CD4-positive, alpha-beta T cell treated with Interleukin-2 at 100 ng/mL for 4 hours (primary cell): ENCODE results near the gene NPM1.
"Not testable (repeated sequence)": the region's sequence is repeated elsewhere in the genome, so short reads cannot be mapped to it uniquely, and the experiment has no call there.

Source experiments
- DNase-seq: peaks from one replicate; pipeline ENCODE4 v3.0.0-alpha.2; 2020; ENCODE audit warnings: low spot score

The NPM1 gene, protein sequence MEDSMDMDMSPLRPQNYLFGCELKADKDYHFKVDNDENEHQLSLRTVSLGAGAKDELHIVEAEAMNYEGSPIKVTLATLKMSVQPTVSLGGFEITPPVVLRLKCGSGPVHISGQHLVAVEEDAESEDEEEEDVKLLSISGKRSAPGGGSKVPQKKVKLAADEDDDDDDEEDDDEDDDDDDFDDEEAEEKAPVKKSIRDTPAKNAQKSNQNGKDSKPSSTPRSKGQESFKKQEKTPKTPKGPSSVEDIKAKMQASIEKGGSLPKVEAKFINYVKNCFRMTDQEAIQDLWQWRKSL

DNA sequence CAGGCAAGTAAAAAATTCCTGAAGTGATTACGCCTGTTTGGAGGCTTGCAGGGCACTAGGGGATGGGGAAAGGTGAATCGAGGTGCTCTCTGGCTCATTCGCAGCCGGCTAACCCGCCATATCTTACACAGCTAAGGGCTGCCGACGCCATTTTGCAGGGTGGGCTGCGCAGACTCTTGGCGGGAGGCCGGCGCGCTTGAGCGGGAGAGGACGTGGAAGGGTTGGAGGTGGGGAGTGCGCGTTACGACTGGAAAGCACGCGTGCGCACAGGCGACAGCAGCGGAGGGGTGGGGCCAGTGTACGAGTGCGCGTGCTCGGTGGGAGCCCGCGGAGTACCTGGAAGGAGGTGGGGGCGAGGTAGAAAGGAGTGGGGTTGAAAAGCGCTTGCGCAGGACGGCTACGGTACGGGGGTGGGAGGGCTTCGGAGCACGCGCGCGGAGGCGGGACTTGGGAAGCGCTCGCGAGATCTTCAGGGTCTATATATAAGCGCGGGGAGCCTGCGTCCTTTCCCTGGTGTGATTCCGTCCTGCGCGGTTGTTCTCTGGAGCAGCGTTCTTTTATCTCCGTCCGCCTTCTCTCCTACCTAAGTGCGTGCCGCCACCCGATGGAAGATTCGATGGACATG, at the start of gene NPM1:
Gene NPM1, plus strand, starts transcription at position 505 of the 625 bp plus-strand sequence. Its CDS starts 100 bp downstream, at position 605.
- DNase-seq = peak; percentile 99

DNA sequence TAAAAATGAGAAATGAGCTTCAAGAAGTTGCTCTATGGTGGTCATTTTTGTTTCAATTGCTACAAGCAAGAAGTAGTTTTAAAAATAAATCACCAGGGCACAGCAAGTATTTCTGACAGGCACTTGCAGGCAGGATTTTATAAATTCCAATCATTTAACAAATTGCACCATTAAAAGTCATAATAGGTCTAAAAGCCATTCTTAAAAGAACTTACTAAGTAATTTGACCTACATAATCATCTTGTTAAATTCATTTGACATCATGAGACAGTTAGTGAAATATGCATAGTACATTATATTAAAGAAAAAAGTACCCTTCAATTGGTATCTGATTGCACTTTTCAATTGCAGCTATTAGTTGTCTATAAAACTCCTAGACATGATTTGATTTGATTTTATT, 47.6 kb upstream of the NPM1 start:
- DNase-seq = no peak

DNA sequence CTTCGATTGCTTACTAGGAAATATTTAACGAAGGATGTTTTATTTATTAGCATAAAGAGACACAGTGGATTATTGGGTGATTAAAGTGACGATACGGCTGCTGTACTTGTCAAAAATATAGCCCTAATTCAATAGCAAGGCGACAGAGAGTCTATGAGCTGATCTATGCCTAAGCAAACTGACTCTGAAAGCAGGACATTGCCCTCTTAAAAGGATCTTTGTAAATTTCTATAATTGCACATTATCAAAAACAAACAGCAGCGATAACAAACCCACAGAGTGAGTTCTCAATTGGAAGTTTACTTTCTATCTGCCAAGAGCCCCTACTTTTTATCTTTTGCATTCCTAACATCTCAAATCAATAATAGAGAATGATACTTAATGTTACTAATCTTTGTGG, 47.2 kb upstream of the NPM1 start:
- no peak for DNase-seq

DNA sequence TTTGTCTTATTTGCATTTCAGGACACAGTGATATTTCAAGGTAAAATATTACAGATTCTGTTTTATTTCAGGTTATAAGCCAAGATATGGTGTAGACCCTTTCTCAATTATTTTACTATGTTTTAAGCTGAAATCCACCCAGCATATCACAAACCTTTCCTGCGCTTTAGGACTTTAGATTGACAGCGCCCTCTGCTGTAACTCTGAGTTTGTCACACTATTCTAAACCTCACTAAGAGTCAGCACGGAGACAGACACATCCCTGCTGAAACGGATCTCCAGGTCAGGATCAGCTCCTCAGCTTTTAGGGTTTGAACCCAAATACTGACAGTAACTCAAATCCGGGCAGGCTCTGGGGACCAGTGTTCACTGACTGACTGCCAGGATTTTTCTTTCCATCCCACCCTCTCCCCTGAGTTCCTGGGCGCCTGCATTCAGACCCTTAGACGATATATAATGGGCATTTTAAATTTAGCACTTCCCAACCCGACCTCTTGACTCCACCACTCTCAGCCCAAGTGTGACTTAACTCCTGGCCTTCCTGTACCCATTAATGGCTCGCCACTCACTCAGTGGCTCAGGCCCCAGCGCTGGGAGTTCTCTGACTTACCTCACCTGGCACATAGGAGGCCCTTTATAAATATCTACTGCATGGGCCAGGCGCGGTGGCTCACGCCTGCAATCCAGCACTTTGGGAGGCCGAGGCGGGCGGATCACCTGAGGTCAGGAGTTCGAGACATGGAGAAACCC, 45.1 kb upstream of the NPM1 start:
- DNase-seq = peak; percentile 36

DNA sequence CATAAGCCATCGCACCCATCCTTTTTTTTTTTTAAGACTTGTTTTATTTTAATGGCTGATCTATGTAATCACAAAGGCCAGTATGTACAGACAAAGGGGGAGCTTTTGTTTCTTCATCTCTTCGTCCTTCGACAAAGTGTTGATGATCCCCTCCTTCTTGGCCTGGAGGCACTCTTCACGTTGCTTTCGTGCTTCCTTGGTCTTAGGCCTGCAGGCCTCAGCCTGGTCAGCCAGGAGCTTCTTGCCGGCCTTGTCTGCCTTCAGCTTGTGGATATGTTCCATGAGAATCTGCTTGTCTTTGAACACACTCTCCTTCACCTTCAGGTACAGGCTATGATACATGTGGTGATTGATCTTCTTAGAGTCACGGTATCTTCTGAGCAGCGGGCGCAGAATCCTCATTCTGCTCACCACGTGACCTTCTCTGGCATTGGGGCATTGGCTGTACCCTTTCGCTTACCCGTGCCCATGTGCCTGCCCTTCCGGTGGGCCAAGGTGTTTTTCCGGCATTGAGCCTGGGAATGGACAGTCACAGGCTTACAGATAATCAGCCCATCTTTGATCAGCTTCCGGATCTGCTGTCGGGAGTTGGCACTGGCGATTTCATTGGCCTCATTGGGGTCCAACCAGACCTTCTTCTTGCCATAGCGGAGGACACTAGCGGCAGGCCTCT, 42.6 kb upstream of the NPM1 start:
- DNase-seq = no peak

DNA sequence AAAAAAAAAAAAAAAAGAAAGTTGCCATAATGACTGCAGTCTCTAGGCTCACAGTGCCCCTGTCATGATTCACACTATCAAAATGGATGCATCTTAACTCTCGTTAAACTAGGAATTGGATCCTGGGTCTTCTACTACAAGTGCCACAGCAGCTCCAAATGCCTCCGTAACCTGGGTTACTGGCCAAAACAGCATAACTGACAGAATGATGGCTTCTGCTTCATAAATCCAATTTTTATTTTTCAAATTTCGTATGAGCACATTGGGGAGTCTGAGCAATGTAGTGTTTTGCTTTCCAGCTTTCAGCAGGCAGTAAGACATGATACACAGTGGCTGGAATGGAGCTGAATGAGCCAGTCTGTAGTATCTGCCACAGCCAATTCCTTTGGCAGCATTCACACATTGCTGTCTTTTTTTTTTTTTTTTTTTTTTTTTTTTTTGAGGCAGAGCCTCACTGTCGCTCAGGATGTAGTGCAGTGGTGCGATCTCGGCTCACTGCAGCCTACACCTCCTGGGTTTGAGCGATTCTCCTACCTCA, 36.0 kb upstream of the NPM1 start:
- DNase-seq = no peak

DNA sequence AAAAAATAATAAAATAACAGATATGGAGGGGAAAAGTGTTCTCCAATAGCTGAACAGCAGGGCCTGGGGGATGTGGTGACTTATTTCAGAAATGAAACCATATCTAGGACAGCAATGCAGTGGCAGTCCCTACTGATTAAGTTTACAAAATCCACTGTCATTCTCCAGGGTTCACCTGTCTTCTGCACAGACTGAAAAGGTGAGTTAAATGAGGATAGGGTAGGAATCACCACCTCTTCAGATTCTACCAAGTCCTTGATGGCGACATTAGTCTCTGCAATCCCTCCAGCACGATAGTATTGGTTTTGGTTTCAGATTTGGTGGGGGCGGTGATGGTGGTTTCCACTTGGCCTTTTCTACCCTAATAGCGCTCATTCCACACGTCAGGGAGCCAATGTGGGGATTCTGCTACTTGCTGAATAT, 32.3 kb upstream of the NPM1 start:
- DNase-seq = peak; percentile 25

DNA sequence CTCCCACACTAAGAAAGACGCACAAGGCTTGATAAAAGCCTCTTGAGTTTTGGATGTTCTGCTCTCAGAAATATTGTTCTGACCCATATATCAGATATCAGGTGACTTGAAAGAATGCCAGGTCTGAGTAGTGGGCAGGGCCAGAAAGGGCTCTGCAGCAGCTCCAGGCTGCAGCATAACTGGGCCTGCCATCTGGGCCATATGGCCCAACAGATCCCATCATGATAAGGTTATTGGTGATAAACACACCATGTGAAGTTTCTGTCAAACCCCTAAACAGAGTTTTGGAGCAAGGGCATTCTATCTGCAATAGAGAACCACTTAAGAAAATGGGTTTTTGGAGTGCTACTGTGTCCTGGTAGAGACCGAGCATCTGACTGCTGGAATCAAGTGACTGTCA, 29.8 kb upstream of the NPM1 start:
- DNase-seq = no peak

DNA sequence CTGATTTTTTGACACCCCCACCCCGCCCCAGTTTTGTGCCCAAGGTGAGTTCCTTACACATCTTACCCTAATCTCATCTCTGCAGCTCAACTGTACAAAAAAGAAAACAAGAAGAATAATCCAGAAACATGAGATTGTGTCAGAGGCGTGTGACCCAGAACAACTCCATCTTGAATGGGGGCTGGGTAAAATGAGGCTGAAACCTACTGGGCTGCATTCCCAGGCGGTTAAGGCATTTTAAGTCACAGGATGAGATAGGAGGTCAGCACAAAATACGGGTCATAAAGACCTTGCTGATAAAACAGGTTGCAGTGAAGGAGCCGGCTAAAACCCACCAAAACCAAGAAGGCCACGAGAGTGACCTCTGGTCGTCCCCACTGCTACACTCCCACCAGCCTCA, 26.5 kb upstream of the NPM1 start:
- DNase-seq = not testable (repeated sequence)

DNA sequence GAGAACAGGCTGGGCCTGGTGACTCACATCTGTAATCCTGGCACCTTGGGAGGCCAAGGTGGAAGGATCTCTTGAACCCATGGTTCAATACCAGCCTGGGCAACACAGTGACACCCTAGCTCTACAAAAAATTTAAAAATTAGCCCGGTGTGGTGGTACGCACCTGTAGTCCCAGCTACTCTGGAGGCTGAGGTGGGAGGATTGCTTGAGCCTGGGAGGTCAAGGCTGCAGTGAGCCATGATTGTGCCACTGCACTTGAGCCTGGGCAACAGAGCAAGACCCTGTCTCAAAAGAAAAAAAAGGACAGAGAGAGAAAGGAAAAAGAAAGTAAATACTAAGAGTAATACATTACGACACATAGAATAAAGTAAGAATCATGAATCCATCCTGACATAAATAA, 24.4 kb upstream of the NPM1 start:
- DNase-seq = not testable (repeated sequence)

DNA sequence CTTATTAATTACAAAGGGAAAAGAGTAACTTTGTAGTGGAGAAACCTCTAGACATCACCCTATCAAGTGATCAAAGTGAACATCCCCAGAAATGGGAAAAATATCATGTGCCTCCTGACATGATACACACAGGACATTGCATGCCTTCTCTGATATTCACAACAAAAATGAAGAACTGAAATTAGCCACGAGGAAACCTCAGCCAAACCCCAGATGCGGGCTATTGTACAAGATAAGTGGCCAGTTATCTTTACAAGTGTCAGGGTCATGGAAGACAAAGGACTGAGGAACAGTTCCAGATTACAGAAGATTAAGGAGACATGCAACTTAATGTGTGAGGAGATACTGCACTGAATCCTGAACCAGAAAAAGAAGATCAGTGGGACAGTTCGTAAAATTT, 23.8 kb upstream of the NPM1 start:
- DNase-seq = no peak

DNA sequence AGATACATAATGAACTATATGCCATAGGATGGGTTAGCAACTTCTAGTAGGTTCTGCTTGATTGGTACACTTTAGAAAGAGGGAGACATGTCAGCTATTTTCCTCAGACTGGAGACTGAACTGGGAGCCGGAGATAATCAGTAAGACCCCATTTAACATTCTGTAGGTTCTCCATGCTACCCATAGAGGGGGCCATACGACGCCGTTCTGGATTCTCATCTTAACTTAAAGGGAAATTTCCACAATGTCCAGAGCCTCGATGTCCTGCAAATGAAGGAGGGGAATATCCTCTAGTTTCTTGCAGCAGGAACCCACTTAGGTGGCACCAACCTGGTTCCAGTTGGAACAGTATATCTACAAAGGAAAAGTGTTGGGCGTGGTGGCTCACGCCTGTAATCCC, 22.3 kb upstream of the NPM1 start:
- DNase-seq = no peak

DNA sequence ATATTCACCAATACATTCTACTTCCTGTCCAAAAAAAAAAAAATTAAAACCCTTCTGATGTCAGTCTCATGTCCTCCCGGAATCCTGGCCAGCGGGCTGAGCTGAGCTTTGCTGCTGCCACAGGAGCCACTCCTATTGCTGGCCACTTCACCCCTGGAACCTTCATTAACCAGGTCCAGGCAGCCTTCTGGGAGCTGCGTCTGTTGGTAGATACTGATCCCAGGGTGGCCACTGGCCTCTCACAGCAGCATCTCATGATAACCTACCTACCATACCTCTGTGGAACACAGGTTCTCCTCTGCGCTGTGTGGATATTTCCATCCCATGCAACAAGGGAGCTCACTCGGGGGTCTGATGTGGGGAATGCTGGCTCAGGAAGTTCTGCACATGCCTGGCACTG, 21.0 kb upstream of the NPM1 start:
- no peak for DNase-seq

DNA sequence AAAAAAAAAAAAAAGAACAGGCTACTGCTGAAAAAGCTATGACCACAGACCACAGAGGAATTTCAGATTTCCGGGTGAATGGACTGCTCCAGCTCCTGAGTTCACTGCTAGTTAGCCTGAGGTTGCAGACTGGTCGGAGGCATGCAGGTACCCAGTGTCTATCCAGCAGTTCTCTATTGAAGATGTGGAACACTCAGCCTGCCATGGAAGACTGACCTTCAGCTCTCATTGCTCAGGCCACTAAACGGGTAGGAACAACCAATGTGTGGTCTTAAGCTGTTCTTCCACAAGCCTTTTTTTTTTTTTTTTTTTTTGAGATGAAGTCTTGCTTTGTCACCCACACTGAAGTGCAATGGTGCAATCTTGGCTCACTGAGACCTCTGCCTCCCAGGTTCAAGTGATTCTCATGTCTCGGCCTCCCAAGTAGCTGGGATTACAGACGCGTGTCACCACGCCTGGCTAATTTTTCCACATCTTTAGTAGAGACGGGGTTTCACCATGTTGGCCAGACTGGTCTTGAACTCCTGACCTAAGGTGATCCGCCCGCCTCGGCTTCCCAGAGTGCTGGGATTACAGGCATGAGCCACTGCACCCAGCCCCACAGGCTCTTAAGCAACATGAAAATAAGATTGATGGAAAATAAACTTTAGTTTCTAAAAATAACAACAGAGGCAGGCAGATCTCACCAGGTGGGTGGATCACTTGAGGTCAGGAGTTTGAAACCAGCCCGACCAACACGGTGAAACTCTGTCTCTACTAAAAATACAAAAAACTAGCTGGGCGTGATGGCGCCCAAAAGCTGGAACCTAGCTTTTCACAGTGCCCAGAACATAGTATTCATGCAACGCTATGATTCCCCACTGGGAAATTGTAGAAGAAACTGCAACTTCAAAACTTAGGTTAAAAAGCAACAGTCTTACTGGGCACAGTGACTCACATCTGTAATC, 20.0 kb upstream of the NPM1 start:
- DNase-seq = no peak

DNA sequence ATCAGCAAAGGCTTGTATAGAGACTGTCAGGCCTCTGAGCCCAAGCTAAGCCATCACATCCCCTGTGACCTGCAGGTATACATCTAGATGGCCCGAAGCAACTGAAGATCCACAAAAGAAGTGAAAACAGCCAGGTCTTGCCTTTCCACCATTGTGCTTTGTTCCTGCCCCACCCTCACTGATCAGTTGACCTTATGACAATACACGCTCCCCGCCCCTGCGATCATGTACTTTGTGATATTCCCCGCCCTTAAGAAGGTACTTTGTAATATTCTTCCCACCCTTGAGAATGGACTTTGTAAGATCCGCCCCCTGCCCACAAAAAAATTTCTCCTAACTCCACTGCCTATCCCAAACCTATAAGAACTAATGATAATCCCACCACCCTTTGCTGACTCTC, 18.6 kb upstream of the NPM1 start:
- DNase-seq = no peak

DNA sequence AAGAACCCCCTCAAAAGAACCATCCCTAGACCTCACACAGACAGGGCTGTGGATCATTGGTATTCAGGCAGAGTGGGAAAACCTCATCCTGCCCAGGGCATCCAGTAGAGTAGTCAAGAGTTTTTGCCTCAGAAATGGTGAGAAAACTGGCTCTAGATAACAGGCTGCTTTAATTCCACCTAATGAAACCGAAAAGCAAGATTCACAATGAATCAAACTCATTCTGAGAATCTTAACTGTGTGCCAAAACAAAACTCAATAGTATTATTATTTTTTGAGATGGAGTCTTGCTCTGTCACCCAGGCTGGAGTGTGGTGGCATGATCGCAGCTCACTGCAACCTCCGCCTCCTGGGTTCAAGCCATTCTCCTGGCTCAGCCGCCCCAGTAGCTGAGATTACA, 17.8 kb upstream of the NPM1 start:
- no peak for DNase-seq

DNA sequence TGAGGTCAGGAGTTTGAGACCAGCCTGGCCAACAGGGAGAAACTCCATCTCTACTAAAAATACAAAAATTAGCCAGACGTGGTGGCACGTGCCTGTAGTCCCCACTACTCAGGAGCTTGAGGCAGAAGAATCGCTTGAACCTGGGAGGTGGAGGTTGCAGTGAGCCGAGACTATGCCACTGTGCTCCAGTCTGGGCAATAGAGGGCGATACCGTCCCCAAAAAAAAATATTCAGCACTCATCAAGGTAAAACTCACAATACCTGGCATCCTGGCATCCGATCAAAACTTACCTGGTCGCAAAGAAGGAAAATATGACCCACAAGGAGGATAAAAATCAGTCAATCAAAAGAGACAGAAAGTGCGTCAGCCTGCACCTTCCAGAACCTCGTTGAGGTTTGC, 16.8 kb upstream of the NPM1 start:
- not testable (repeated sequence) for DNase-seq

DNA sequence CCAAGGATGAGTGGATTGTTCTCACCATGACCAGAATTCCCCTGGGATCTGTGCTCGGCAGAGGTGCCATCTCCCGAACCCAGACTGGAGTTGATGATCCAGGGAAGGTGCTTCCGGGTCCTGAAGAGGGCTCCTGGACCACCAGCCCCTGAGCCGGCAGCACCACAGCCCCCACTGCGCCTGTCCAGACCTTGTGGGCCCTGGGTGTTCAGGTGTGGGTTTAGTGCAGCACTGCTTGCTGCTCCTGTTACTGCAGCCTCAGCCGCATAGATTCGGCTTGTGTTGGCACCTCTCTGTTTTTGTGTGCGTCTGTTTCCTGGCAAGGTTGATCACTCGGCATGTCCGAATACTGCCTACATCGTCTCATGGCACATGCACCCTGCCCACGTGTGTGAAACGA, 16.3 kb upstream of the NPM1 start:
- no peak for DNase-seq

DNA sequence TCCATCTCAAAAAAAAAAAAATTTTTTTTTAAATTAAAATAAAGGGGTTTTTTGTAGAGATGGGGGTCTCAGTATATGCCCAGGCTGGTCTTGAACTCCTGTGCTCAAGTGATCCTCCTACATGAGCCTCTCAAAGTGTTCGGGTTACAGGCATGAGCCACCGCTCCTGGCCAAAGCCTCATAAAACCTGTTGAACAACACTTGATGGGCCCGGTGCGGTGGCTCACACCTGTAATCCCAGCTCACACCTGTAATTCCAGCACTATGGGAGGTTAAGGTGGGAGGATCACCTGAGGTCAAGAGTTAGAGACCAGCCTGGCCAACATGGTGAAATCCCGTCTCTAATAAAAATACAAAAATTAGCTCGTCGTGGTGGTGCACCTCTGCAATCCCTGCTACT, 7.7 kb upstream of the NPM1 start:
- DNase-seq = no peak

DNA sequence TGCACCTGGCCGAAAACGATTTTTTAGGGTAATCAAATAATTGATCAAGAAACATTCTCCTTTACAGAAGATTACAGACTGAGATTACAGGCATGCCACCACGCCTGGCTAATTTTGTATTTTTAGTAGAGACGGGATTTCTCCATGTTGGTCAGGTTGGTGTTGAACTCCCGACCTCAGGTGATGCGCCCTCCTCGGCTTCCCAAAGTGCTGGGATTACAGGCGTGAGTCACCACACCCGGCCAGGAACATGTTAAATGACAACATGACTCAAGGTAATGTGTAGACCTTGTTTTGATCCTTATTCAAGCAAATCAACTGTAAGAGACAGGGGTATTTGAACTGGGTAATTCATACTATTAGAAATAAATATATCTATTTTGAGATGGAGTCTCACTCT, 3.2 kb upstream of the NPM1 start:
- DNase-seq = not testable (repeated sequence)

DNA sequence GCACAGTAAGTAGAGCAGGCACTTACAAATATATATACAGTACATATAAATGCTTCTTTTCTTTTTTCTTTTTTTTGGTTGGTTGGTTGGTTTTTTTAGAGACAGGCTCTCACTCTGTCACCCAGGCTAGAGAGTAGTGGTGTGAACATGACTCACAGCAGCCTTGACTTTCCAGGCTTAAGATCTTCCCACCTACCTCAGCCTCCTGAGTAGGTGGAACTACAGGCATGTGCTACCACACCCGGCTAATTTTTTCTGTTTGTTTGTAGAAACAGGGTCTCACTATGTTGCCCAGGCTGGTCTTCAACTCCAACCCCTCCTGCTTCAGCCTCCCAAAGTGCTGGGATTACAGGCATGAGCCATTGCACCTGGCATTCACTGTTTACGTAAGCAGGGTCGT, 2.6 kb upstream of the NPM1 start:
- DNase-seq = not testable (repeated sequence)
